Spleen (tissue), 11 donors: ENCODE measurements around the gene MALAT1. TPM values are rescaled to one million over a fixed set of nuclear protein-coding genes. Genes with fewer than 3 reads are reported as not detected.

ENCODE experiments used
- DNase-seq: peaks from one replicate; pipeline ENCODE4 v3.0.0-alpha.2; 2020
- H3K27ac ChIP-seq, 8 donors: fragments of 200-600 bp; sonication (generic) in 7 of 8; 1 replicate in 4 of 8; 2 replicates in 4 of 8; pipeline versions ENCODE4 v1.5.0 to v1.8.0; 2016 to 2021; ENCODE audit warnings: inconsistent platforms in 4 of 8, mild to moderate bottlenecking in 4 of 8, moderate library complexity in 1 of 8
- H3K27me3 ChIP-seq, 7 donors: fragments of 200-600 bp; sonication (generic) in 6 of 7; replicated peaks in 1 of 7; 1 replicate in 4 of 7; 2 replicates in 3 of 7; pipeline versions ENCODE4 v1.5.0 to v1.8.0; 2016 to 2021; ENCODE audit warnings: inconsistent platforms in 3 of 7, mild to moderate bottlenecking in 1 of 7
- H3K36me3 ChIP-seq, 6 donors: fragments of 200-600 bp; sonication (generic) in 5 of 6; 1 replicate in 4 of 6; 2 replicates in 2 of 6; pipeline versions ENCODE4 v1.5.0 to v1.8.0; 2016 to 2021; ENCODE audit warnings: inconsistent platforms in 2 of 6
- H3K4me1 ChIP-seq, 6 donors: fragments of 200-600 bp; sonication (generic) in 5 of 6; 1 replicate in 3 of 6; 2 replicates in 3 of 6; pipeline versions ENCODE4 v1.5.0 to v1.8.0; 2016 to 2021; ENCODE audit warnings: inconsistent platforms in 3 of 6
- H3K4me3 ChIP-seq, 8 donors: fragments of 200-600 bp; sonication (generic) in 7 of 8; 1 replicate in 4 of 8; 2 replicates in 4 of 8; pipeline versions ENCODE4 v1.5.0 to v1.8.0; 2016 to 2021; ENCODE audit warnings: inconsistent platforms in 4 of 8, mild to moderate bottlenecking in 4 of 8, moderate library complexity in 2 of 8
- H3K9me3 ChIP-seq, 8 donors: fragments of 200-600 bp; sonication (generic) in 7 of 8; 1 replicate in 4 of 8; 2 replicates in 4 of 8; pipeline versions ENCODE4 v1.5.0 to v1.8.0; 2016 to 2021; ENCODE audit warnings: inconsistent platforms in 4 of 8
- CTCF ChIP-seq, 11 experiments: fragments of 200-600 bp in 7 of 11; fragments of 450-650 bp in 4 of 11; sonication (generic) in 4 of 11; IDR thresholded peaks in 8 of 11; conservative IDR thresholded peaks in 3 of 11; 1 replicate in 7 of 11; 2 replicates in 4 of 11; pipeline versions ENCODE4 v1.4.0 to v1.8.0; 2016 to 2021; ENCODE audit warnings: antibody characterized with exemption in 11 of 11, inconsistent platforms in 4 of 11, mild to moderate bottlenecking in 1 of 11
- POLR2A ChIP-seq, 3 donors: fragments of 450-650 bp; IDR thresholded peaks; one replicate each; pipeline ENCODE4 v1.5.1; 2017; ENCODE audit warnings: antibody characterized with exemption in 3 of 3, mild to moderate bottlenecking in 1 of 3
- POLR2AphosphoS5 ChIP-seq, 3 donors: sonication (generic); formaldehyde crosslinking; IDR thresholded peaks; one replicate each; pipeline ENCODE4 v1.5.1; 2017; ENCODE audit warnings: antibody characterized with exemption in 3 of 3
- WGBS, 5 donors: extraction: QIAGEN DNeasy Blood & Tissue Kit in 3 of 5; methylation state at CpG; one replicate each; pipeline versions ENCODE4 v1.1.5 to v1.1.7; 2013 to 2018; 5-methylcytosine and 5-hydroxymethylcytosine counted together
- intact Hi-C: fragments of 100-400 bp; cut with DNase I; formaldehyde crosslinking; loops from one replicate; pipeline ENCODE4 v1.15.0; 2023; ENCODE audit warnings: low total_unique reads
- polyA plus RNA-seq, 3 donors: library from polyadenylated mRNA; stranded (reverse); fragments of 200-250 nt; gene quantifications; one replicate each; pipeline ENCODE4 v1.2.1, GENCODE V29; 2013
- total RNA-seq, 7 donors: library from RNA; depleted of rRNA in 3 of 7; stranded (reverse); fragments of >200 nt in 3 of 7; fragmentation: NEBNext Ultra II Directional in 4 of 7; extraction: Animal tissue kit (Norgen Biotek cat#: 25700) in 4 of 7; gene quantifications; one replicate each; pipeline versions ENCODE4 v1.1.0 to v1.2.1, GENCODE V29; 2016 to 2021
- donor health status: healthy with polysubstance abuse.
- donor health status: DM: no; HTN: no; CAD: no; lungs with moderate emphysema.
- donor health status: DM: no; HTN: no; CAD: no.
- donor health status: Bipolar disorder and iron deficiency.
- donor health status: healthy.
- donor health status: DM: no; HTN: no; CAD: no.
- donor health status: DM: yes; HTN: yes; CAD: no.

The MALAT1 gene
- total and polyA plus RNA-seq, 10 donors: 111 to 24,490 (median 13,111) TPM

GRCh38 chr11:65530157-65530496, 31.3 kb downstream of the MALAT1 start:
- TF ChIP-seq POLR2A (IDR thresholded peaks at IDR 0.05): no peak
- peak in 3 of 11 experiments; percentile 8 to 19 (median 8) for TF ChIP-seq CTCF (IDR thresholded peaks at IDR 0.05 in 8 of 11, conservative IDR thresholded peaks at IDR 0.05 in 3 of 11)
- Histone ChIP-seq H3K27ac (peak overlapping the region in 5 of 8 donors; percentile 43 to 58 (median 48)), H3K4me1 (peaks cover 18 to 55% (median 42%) of the 10 kb centered on the region in 6 donors), H3K27me3 (no peaks in the 10 kb centered on the region), H3K36me3 (peaks cover 0 to 92% (median 55%) of the 10 kb centered on the region in 6 donors), H3K9me3 (no peaks in the 10 kb centered on the region), H3K4me3 (no peak overlapping the region)
- WGBS, 5 donors: 77 to 87% (median 83%) methylated on average over 5 of the region's 5 CpGs
- no peak for DNase-seq
- intact Hi-C loops: no loop called here

GRCh38 chr11:65532388-65533064, 33.7 kb downstream of the MALAT1 start:
- intact Hi-C loops: no loop called here
- TF ChIP-seq POLR2A (IDR thresholded peaks at IDR 0.05) (no peak), POLR2AphosphoS5 (IDR thresholded peaks at IDR 0.05) (peak in 1 of 3 donors; percentile 68)
- no peak overlapping the region for H3K4me3 ChIP-seq
- H3K27me3 ChIP-seq: no peaks in the 10 kb centered on the region
- WGBS, 5 donors: 86 to 91% (median 87%) methylated on average over 7 to 15 of the region's 15 CpGs
- no peaks in the 10 kb centered on the region for H3K9me3 ChIP-seq
- peaks cover 0 to 100% (median 64%) of the 10 kb centered on the region in 6 donors for H3K36me3 ChIP-seq
- no peak for DNase-seq
- H3K27ac ChIP-seq: no peak overlapping the region
- peaks cover 7 to 40% (median 27%) of the 10 kb centered on the region in 6 donors for H3K4me1 ChIP-seq

GRCh38 chr11:65535102-65535501, 36.3 kb downstream of the MALAT1 start:
- no peak overlapping the region for H3K27ac ChIP-seq
- no peaks in the 10 kb centered on the region for H3K9me3 ChIP-seq
- H3K4me1 ChIP-seq: peaks cover 7 to 41% (median 28%) of the 10 kb centered on the region in 6 donors
- H3K36me3 ChIP-seq: peaks cover 0 to 96% (median 70%) of the 10 kb centered on the region in 6 donors
- H3K27me3 ChIP-seq: no peaks in the 10 kb centered on the region
- 85 to 94% (median 92%) methylated on average over 2 to 9 of the region's 9 CpGs; no CpG with 5 or more reads in 1 of the 5 donors for WGBS, 5 donors
- TF ChIP-seq POLR2A (IDR thresholded peaks at IDR 0.05) (no peak), CTCF (IDR thresholded peaks at IDR 0.05 in 8 of 11, conservative IDR thresholded peaks at IDR 0.05 in 3 of 11) (no peak), POLR2AphosphoS5 (IDR thresholded peaks at IDR 0.05) (peak in 1 of 3 donors; percentile 50)
- intact Hi-C loops: no loop called here
- no peak overlapping the region for H3K4me3 ChIP-seq
- DNase-seq: no peak

- WGBS, 5 donors: 83 to 97% (median 88%) methylated on average over 7 to 12 of the region's 12 CpGs
- intact Hi-C loops: no loop called here
- TF ChIP-seq CTCF (IDR thresholded peaks at IDR 0.05 in 8 of 11, conservative IDR thresholded peaks at IDR 0.05 in 3 of 11): no peak
- peak in 2 of 3 donors; percentile 3 to 40 for TF ChIP-seq POLR2AphosphoS5 (IDR thresholded peaks at IDR 0.05)
Observed at GRCh38 chr11:65536412-65537295, 37.8 kb downstream of the MALAT1 start.

More at GRCh38 chr11:65536412-65537295, 37.8 kb downstream of the MALAT1 start:
- peak overlapping the region in 2 of 8 donors; percentile 92 to 96 for H3K27ac ChIP-seq
- H3K27me3 ChIP-seq: no peaks in the 10 kb centered on the region
- H3K4me3 ChIP-seq: no peak overlapping the region
- peaks cover 0 to 81% (median 56%) of the 10 kb centered on the region in 6 donors for H3K36me3 ChIP-seq
- H3K4me1 ChIP-seq: peaks cover 7 to 54% (median 37%) of the 10 kb centered on the region in 6 donors
- DNase-seq: no peak
- no peaks in the 10 kb centered on the region for H3K9me3 ChIP-seq
